LNCAP (cell line): Measurements from ENCODE around the gene VAMP3.

ENCODE experiments used
- TF ChIP-seq, protein P1 (sequence below): fragments of 450-650 bp; IDR thresholded peaks from 2 replicates; pipeline ENCODE4 v1.5.1; 2017; ENCODE audit warnings: mild to moderate bottlenecking

Gene VAMP3

DNA sequence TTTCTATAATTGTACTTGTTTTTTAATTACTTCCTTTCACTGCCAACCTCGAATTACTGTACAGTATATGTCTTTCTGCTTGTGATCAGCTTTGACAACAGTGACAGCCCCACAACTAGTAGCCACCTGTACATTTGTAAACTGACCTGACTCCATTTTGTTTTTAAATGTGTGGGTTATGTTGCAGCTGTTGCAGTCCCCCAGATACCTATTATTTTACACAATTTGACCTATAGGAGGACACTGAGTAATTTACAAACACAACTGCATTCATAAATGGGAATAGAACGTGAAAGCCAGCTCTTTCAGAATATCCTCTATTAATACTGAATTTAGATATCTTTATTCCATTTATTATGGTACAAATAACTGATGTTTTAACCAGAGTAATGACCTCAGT lies 2.5 kb upstream of the VAMP3 start:
- TF ChIP-seq, protein P1, sequence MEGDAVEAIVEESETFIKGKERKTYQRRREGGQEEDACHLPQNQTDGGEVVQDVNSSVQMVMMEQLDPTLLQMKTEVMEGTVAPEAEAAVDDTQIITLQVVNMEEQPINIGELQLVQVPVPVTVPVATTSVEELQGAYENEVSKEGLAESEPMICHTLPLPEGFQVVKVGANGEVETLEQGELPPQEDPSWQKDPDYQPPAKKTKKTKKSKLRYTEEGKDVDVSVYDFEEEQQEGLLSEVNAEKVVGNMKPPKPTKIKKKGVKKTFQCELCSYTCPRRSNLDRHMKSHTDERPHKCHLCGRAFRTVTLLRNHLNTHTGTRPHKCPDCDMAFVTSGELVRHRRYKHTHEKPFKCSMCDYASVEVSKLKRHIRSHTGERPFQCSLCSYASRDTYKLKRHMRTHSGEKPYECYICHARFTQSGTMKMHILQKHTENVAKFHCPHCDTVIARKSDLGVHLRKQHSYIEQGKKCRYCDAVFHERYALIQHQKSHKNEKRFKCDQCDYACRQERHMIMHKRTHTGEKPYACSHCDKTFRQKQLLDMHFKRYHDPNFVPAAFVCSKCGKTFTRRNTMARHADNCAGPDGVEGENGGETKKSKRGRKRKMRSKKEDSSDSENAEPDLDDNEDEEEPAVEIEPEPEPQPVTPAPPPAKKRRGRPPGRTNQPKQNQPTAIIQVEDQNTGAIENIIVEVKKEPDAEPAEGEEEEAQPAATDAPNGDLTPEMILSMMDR, result no peak

GRCh38 chr1:7769673-7770412 lies 1.3 kb upstream of the VAMP3 start:
- TF ChIP-seq, protein P1, result no peak

GRCh38 chr1:7770669-7770996 lies 463 bp upstream of the VAMP3 start:
- TF ChIP-seq, protein P1, result no peak

DNA sequence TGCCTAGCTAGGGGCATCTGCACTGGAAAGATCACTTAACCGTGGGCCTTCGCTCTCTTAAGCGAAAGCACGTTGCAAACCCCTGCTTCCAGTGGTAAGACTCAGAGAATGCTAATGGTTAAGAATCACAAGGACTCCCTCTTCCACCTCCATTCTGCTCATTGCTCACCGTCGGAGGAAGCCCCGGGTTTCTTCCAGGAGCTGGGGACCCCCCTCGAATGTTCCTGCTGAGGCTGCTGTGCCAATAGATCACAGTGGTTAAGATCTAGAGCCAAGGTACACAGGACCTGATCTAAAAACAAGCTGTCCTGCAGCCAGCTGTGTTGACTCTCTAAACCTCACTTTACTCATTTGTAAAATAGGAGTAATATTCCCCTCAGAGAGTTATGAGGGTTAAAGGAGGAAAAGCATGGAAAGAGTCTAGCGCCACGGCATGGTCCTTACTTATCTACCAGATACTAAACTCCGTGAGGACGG lies 765 bp downstream of the VAMP3 start:
- TF ChIP-seq, protein P1, result no peak

- TF ChIP-seq, protein P1, result no peak
Measured at GRCh38 chr1:7777591-7777990, 6.5 kb downstream of the VAMP3 start.

GRCh38 chr1:7778133-7778628 lies 7.1 kb downstream of the VAMP3 start:
- TF ChIP-seq, protein P1, result no peak

- TF ChIP-seq, protein P1, result no peak
Measured at GRCh38 chr1:7780976-7781375, 9.9 kb downstream of the VAMP3 start.

DNA sequence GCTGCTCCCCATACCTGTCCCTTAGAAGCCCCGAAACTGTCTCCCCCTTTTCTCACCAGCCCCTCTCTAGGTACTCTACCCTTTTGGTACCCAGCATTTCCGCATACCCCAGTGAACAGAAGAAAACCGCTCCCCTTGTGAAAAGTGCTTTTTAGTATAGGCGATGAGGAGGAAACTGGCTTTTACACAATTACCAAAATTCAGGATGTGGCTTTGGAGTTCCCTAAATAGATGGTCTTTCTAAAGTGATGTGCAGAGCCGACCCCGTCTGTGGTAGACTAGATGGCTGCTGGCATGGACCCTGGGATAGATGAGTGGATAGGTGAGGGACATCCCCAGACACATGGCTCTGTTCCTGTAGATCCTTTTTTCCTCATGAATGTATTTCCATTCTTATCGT lies 10.4 kb downstream of the VAMP3 start:
- TF ChIP-seq, protein P1, result no peak
